GM21360 (cell line): ENCODE data around the gene CMKLR1.

Experiments
- ATAC-seq: cut with Tn5 transposase; IDR thresholded peaks from one replicate; pipeline ENCODE4 v1.9.1; 2021; ENCODE audit warnings: mild to moderate bottlenecking, moderate library complexity; ENCODE audit not compliant: unreplicated experiment

The CMKLR1 gene

DNA sequence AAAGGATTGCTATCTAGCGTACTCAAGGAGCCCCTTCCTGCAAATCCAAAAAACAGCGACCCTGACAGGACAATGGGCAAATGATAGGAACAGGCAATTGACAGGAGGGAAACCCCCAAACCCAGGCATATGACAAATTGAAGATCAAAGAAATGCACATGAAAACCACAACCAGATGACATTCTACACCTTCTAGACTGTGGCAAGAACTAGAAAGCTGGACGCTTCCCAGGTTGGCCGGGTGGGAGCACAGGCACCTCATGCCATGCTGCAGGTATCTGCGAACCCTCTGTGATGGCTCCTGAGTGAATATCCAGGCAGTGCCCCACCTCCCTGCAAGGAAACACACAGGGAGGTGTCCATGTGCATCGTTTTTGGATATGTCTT, 37.1 kb downstream of the CMKLR1 start:
- no peak for ATAC-seq

DNA sequence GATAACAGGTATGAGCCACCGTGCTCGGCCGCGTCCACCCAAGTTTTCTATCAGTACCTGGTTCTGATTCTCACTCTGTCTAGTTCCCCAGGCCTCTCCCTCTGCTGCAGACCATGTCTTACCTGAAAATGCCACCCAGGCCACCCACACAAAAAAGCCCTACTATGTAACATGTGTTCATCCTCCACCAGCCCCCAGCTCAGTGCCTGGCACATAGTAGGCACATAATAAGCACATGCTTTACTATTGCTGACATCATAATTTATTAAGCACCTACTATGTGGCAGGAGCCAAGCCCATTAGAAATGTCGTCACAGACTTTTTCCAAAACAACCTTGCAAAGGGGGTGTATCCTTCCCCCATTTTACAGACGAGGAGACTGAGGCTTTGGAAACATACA, 37.8 kb downstream of the CMKLR1 start:
- ATAC-seq: no peak

DNA sequence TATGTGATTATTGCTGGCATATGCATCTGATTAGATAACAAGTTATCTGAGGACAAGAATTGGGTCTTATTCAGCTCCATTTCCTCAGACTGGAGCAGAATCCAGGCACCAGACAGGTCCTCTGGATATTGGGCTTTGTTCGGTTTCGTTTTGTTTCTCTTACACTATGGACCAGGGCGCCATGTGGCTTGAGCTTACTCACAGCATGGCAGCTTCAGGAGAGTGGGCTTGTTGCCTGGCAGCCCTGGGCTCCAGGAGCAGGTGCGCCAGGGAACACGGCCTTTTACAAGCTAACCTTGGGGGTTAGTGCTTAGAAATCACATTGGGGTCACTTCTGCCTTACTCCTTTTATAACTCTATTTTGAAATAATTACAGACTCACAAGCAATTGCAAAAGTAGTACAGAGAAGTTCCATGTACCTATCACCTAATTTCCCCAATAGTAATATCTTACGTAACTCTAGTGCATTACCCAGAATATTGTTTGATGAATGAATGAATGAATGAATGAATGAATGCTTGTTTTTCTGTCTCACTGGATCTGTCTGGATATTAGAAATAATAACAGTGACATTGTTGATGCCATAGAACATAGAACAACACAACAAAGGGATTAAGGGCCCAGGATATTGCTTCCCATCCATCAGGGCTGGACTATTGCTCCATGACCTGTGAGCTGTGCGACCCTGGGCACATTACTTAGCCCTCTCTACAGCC, 39.0 kb downstream of the CMKLR1 start:
- ATAC-seq: no peak

DNA sequence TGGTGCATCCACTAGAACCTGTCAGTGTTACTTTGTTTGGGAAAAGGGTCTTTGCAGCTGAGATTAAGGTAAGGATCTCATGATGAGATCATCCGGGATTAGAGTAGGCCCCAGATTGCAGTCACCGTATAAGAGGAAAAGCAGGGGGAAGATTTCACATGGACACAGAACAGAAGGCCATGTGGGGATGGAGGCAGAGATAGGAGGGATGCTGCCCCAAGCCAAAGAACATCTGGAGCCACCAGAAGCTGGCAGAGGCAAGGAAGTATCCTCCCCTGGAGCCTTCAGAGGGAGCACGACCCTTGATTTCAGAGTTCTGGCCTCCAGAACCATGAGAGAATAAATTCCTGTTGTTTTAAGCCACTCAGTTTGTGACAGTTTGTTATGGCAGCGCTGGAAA, 39.6 kb downstream of the CMKLR1 start:
- ATAC-seq: no peak

DNA sequence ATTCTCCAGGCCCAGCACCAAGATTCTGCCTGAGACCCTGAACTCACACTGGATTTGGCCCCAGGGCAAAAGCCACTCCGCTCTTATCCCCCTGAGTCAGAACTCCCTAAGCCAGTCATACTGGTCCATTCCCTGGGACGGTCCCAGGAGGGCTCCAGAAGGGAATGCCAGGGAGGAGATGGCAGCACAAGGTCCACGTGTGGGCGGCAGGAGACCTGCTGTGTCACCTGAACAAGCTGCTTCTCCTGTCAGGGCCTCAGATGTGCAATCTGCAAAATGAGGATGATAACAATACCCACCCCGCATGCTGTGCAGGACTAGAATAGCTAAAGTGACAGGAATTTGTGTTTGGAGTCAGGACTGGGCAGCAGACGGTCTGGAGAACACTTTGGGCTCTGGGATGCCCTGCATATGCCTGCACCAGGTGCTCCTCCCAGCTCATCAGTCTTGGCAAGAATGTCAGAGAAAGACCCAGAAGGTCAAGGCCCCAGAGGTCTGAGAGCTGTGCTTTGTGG, 40.3 kb downstream of the CMKLR1 start:
- ATAC-seq: no peak

DNA sequence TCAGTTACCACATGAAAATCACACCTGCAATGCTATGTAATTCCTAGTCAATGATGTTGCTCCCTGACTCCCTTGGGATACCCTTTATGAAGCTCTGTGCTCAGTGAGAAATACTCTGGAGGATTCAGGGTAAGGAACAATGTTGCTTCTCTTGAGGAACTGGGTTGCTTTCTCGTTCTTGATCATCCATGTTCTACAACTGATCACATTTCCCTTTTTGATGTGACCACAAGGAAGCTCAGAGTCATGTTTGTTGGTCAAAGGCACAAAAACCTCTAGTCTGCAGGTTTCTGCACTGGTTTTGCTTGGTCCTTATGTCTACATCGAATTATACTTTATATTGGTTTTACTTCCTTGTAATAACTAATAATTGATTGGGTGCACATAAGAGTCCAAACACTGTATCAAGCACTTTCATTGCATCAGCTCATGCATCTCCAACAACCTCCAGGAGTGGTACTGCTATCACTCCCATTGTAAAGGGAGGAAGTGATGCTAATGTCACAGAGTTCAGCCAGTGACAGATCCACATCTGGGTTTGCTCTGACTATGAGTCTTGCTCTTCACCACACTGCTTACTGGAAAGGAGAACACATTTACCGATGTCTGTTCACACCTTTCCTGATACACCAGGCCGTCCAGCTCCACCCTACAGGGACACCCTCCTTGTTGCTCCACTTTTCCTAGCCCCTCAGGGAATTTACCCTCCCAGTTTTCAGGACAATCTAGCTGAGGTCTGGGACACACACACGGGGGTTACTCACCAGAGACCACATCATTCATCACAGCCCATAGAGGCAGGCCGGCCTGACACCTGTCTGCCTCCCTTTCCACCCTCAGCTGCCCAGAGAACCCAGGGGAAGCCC, 41.0 kb downstream of the CMKLR1 start:
- peak; percentile 67 for ATAC-seq

DNA sequence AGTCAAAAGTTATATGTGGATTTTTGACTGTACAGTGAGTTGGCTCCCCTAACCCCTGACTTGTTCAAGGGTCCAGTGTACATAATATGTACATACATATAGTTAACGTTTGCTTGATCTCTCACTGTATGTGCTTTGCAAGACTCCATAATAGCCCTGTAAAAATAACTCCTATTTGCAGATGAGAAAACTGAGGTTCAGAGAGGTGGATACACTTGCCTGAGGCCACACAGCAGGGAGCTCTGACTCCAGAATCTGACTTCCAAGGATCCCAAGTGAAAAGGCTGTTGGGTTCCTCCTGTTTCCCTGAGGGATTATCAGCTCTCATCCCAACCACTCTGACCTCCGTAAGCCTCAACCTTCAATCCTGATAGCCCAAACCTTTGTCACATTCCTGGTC, 41.7 kb downstream of the CMKLR1 start:
- ATAC-seq: no peak

DNA sequence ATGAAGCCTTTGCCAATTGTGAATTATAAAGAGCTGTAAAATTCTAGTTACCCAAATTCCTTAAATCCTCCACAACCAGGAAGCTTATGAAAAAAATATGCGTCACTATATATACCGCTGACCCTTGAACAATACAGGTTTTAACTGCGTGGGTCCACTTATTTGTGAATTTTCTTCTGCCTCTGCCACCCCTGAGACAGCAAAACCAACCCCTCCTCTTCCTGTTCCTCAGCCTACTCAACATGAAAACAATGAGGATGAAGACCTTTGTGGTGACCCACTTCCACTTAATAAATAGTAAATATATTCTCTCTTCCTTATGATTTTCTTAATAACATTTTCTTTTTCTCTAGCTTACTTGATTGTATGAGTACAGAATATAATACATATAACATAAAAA, 42.2 kb downstream of the CMKLR1 start:
- ATAC-seq: no peak

DNA sequence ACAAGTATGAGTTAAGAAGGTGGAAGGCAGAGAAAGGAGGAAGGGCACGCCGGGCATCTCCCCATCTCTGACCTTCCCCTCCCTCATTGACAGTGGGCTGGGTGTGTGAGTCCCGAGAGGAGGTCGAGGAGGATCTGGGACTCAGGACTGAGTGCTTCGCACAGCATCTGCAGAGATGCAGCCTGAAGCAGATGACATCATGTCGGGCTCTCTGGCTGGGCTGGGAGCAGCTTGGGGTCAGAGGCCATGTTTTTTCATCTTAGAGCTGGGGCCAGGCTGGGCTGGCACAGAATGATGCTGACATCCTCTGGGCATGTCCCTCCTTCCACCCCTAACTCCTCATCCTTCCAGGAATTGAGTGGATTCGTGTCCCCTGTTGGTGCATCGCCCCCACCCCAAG, 43.5 kb downstream of the CMKLR1 start:
- no peak for ATAC-seq

DNA sequence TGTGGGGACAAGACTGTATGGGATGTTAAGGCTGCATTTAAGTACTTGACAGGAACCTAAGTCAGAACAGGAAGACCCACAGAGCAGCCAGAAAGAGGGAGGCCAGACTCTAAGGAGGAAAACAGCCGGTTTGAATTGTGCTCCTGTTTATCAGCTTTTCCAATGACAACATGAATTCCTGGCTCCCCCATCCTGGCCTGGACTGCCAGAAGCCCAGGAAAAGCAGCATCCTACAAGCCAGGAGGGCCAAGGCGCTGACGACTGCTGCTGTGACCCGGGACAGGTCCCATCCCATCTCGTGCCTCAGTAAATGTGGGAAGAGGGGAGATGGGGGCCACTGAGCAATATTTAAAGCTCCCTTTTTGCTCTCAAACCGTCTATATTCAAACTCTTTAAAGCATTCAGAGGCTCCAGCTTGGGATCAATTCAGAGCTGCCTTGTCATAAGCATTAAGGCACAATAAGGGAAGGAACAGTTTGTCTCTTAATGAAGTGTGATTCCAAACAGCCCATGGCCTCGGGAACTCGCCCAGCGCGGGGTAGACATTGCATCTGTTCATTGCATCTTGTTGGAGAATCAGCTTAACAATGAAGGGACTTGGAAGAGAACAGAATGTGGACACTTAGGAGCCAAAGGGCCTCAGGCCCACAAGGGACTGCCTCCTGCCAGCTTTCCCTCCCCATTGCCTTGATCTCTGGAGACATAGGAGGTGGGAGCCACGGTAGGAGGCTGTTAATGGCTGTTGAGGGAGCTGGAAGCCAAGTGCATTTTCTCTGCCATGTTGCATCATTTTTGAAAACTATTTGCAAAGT, 49.6 kb downstream of the CMKLR1 start:
- ATAC-seq: no peak

DNA sequence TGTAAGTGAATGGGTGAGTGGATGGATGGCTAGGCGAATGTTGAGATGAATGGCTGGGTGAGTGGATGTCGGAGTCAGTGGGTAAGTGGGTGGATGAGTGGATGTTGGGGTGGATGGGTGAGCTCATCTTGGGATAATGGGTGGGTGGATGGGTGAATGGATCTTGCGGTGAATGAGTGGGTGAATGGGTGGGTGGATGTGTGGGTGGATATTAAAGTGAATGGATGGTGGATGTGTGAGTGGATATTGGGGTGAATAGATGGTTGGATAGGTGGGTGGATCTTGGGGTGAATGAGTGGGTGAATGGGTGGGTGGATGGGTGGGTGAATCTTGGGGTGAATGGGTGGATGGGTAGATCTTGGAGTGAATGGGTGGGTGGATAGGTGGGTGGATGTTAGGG, 51.9 kb downstream of the CMKLR1 start:
- no peak for ATAC-seq

DNA sequence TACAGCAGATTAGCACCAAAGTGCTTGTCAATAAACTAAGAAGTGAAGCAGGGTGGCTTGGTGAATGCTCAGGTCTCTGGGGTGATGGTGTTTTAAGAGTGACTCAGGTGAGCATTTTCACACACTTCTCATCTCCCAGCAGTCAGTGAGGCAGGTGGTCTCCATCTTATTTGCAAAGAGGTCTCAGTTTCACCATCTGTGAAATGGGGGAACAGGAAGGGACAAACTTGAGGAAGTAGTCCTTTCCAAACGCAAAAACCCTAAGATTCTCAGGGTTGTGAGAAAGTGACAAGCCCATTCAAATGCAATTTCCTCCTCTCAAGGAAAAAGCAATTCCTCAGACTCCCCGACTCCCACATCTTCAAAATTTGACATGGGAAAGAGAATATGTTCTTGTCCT, 54.1 kb downstream of the CMKLR1 start:
- ATAC-seq: no peak

DNA sequence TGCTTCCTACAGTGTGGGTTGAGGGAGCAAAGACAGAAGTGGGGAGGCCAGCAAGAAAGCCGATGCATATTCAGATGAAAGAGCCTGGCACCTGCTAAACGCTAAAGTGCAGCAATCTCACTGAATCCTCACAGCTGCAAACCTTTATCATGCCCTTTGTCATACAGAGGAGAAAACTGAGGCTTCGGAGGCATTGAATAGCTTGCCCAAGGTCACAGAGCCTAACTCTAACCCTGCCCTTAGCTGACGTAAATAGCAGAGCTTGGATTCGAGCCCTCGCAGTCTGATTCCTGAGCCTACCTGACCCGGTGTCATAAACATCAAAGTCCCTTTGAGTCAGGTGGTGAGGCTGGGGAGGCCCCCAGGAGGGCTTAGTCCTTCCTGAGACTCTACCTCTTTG, 54.9 kb downstream of the CMKLR1 start:
- ATAC-seq: no peak

DNA sequence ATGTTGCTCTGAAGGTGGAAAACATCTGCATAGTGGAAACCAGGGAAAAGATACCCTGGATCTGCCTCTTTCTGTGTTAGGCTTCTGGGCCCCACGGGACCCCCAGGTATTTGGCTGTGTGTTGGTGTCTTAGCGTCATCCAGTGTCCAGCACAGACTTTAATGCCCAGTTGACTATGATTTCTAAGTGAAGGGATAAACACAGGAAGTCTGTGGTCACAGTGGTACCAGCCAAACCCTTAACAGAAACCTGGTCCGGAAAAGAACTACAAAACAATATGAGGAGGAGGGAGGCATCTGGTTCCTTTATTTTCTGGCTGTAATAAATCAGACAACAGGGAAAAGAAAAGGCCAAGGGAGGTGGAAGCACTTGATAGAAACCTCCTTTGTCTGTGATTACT, 56.4 kb downstream of the CMKLR1 start:
- no peak for ATAC-seq

DNA sequence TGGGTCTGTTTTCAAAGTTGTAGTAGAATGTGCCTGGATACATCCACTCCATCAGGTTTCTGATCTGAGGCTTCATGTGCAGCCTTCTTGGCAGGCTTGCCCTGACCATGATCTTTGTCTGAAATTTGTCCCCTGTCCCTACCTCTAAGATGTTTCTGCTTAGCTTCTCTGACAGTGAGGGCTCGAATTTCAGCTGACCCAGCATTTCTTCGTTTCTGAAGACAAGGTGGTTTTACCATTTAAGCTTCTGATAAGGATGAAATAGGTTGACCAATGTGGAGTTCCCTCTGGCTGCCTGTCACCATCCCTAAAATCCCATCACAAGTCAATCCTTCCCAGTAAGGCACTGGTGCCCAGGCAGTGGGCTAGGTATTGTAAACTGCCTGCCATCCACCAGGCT, 57.0 kb downstream of the CMKLR1 start:
- no peak for ATAC-seq

DNA sequence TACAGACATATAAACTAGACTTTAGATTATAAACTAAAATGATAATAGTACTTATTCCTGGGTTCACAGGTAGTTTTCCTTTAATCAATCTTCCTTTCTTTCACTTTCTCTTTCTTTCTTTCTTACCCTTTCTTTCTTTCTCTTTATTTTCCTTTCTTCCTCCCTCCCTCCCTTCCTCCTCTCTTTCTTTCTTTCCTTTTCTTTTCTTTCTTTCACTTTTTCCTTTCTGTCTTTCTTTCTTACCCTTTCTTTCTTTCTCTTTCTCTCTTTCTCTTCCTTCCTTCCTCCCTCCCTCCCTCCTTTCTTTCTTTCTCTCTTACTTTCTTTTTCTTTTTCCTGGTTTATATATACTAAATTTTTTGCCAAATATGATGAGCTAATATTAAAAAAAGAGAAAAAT, 61.5 kb downstream of the CMKLR1 start:
- ATAC-seq: no peak

DNA sequence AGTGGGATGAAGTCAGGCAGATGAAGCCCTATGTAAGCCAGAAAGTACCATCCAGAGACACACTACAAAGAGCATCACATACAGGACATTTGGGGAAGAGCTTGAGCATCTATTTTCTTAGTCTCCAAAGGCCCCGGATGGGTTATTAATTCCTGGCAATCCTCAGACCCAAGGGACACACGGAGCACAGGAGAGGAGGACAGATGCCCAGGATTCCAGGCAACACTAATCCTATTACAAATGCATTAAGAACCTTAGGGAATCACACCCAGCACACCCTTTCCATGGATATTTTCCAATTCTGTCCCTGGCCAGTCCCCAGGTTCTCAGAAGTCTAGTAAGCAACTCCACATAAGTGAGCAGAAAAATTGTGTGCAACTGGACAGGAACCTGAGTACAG, 65.9 kb downstream of the CMKLR1 start:
- ATAC-seq: no peak

DNA sequence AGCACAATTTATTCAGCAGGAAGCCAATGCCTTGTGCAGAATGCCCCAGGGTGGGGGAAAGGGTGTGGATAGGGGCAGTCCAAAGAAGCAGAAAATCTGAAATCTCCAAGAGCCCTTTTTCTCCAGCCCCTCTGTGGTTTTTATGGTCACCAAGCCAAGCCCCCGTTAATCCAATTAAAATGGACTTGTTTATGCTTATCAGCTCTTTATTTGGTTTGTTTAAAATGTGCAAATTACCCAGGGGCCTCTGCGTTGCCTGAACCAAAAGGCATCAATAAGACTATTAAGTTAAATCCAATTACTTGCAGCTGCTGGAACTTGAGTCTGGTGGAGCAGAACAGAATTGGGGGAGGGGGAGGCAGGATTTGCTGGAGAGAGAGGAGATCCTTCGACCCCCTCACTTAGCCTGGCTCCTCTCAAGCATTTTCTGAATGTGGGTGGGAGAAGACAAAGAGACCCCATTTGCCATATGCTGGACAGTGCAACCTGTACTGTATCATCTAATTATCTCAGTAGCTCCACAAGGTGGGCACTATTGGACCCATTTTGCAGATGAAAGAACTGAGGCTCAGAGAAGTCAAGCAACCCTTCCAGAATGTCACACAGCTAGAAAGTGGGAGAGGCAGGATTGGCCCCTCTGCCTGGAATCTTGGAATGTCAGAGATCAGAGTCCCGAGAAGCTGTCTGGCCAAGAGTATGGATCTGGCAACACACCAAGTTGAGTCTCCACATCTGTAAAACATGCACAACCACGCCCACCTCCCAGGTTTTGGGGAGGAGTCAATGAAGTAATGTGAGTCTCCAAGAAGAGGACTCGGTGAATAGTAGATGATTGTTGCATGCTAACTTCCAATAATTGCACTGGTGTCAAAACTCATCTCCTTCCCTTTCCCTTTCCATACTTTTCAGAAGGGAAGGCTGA, 66.9 kb downstream of the CMKLR1 start:
- ATAC-seq: no peak

DNA sequence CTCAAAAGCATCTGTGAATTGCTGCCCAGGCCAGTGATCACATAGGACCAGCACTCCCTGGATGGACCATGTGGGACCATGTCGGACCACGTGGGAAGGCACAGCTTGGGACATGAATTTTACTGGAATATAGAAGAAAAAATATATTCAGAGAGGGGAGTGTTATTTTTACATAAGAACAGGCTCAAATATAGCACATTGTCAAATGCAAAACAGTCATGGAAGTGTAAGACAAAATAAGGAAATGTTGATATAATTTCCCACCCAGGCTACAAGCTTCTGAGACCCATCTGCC, 68.3 kb downstream of the CMKLR1 start:
- ATAC-seq: no peak

DNA sequence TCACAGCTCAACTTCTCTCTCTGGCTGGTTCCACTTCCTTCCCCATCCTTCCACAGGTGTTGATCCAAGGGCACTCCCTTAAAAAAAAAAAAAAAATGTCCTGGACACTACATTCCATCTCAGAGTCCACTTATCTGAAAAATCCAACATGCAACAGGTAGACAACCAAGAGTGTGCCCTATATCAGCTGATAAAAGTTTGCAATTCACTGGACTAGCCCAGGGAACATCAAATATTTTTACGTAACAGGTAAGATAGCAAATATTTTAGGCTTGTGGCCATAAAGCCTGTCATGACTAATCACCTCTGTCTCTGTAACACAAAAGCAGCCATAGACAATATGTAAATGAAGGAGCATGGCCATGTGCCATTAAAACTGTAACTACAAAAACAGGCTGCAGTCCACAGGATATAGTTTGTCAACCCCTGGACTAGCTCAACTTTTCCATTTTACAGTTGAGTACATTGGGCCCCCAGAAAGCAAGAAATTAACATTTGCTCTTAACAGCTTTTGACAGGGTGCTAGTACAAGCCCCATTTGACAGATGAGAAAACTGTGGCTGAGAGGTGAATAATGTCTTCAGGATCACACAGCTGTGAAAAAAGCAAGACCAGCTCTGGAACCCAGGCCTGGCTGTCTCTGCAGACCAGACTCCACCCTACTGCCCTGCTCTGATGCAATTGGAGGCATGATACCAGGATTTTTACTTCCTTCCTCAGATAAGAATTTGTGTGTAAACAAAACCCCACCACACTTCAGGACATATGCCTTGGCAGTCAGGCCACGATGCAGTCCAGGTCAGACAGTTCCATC, 68.9 kb downstream of the CMKLR1 start:
- ATAC-seq: no peak
